VCaP (cell line): Measurements from ENCODE around the gene CHMP4A.

ENCODE experiments used
- H3K27ac ChIP-seq: fragments of 450-650 bp; 2 replicates; pipeline ENCODE4 v1.5.1; 2017
- CTCF ChIP-seq: fragments of 450-650 bp; conservative IDR thresholded peaks from 2 replicates; pipeline ENCODE4 v1.5.1; 2017; ENCODE audit warnings: mild to moderate bottlenecking, moderate library complexity

Gene CHMP4A

GRCh38 chr14:24258548-24259265 is 45.4 kb upstream of the CHMP4A start:
- H3K27ac ChIP-seq, result no peak overlapping the region
- no peak for TF ChIP-seq CTCF

- H3K27ac ChIP-seq, result no peak overlapping the region
- TF ChIP-seq CTCF, result no peak
Observed at GRCh38 chr14:24258119-24258518, 44.8 kb upstream of the CHMP4A start.

GRCh38 chr14:24256960-24257359 is 43.7 kb upstream of the CHMP4A start:
- TF ChIP-seq CTCF, result no peak
- no peak overlapping the region for H3K27ac ChIP-seq

GRCh38 chr14:24255931-24256711 is 42.8 kb upstream of the CHMP4A start:
- no peak overlapping the region for H3K27ac ChIP-seq
- TF ChIP-seq CTCF, result no peak

GRCh38 chr14:24255438-24255837 is 42.1 kb upstream of the CHMP4A start:
- H3K27ac ChIP-seq, result no peak overlapping the region
- no peak for TF ChIP-seq CTCF

- no peak for TF ChIP-seq CTCF
Observed at GRCh38 chr14:24254630-24255392, 41.5 kb upstream of the CHMP4A start.

GRCh38 chr14:24253936-24254335 is 40.6 kb upstream of the CHMP4A start:
- H3K27ac ChIP-seq, result no peak overlapping the region
- no peak for TF ChIP-seq CTCF

More at GRCh38 chr14:24254630-24255392, 41.5 kb upstream of the CHMP4A start:
- H3K27ac ChIP-seq, result no peak overlapping the region
